OCI-LY1 (cell line): ENCODE results near the gene ACCS.

Experiments
- EZH2 ChIP-seq: fragments of 200-600 bp; sonication (generic), shearing (Covaris generic); IDR thresholded peaks from 2 replicates; pipeline ENCODE4 v1.8.0; 2017; ENCODE audit warnings: borderline replicate concordance, mixed run types, mild to moderate bottlenecking, antibody characterized with exemption, low read length, moderate library complexity, mixed read lengths
- TF ChIP-seq, protein P1 (sequence below): fragments of 200-600 bp; sonication (generic), shearing (Covaris generic); IDR thresholded peaks from 2 replicates; pipeline ENCODE4 v1.5.1; 2017; ENCODE audit warnings: mild to moderate bottlenecking, antibody characterized with exemption, low read length, moderate library complexity, mixed read lengths

DNA sequence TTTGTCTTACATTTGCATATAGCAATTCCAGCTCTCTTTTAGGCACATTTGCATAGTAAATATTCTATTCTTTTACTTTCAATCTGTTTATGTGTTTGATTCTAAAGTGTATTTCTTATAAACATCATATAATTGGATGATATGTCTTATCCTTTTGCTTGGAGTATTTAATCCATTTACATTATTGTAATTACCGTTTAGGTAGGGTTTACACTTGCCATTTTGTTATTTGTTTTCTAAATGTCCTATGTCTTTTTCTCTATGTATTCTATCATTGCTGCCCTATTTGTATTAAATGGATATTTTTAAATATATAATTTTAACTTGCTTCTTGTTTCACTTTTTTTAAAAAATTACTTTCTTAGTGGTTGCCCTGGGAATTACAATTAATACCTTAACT lies 41.1 kb upstream of the ACCS start:
- TF ChIP-seq, protein P1, sequence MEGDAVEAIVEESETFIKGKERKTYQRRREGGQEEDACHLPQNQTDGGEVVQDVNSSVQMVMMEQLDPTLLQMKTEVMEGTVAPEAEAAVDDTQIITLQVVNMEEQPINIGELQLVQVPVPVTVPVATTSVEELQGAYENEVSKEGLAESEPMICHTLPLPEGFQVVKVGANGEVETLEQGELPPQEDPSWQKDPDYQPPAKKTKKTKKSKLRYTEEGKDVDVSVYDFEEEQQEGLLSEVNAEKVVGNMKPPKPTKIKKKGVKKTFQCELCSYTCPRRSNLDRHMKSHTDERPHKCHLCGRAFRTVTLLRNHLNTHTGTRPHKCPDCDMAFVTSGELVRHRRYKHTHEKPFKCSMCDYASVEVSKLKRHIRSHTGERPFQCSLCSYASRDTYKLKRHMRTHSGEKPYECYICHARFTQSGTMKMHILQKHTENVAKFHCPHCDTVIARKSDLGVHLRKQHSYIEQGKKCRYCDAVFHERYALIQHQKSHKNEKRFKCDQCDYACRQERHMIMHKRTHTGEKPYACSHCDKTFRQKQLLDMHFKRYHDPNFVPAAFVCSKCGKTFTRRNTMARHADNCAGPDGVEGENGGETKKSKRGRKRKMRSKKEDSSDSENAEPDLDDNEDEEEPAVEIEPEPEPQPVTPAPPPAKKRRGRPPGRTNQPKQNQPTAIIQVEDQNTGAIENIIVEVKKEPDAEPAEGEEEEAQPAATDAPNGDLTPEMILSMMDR: no peak
- TF ChIP-seq EZH2: no peak
